Muscle of back (tissue), 13 donors: ENCODE data around the gene C6orf52. TPM values are rescaled to one million over a fixed set of nuclear protein-coding genes. Genes with fewer than 3 reads are reported as not detected.
"Not testable (repeated sequence)": the region's sequence is repeated elsewhere in the genome, so short reads cannot be mapped to it uniquely, and the experiment has no call there.

Experiments used
- DNase-seq, 3 donors: peaks; one replicate each; pipeline versions ENCODE4 v3.0.0 to v3.0.0-alpha.2; 2013
- long read RNA-seq, 9 donors: transcript quantifications; one replicate each; lab custom pipeline, GENCODE V29; 2026
- polyA plus RNA-seq, 10 donors: library from polyadenylated mRNA; unstranded; fragments of 120-200 nt; gene quantifications; one replicate each; pipeline ENCODE4 v1.2.1, GENCODE V29; 2013; ENCODE audit not compliant: insufficient read length in 10 of 10

C6orf52 gene
- 1 to 10 TPM in 8 of 10 donors, under 1 TPM in 2; 0.92 to 4.8 (median 1.8) TPM for polyA plus RNA-seq
- long read RNA-seq, donor 1: 0 reads
- long read RNA-seq, donor 2, partial matches to known transcripts: 0 of 1 reads
- long read RNA-seq, donor 2, other reads (novel, unspliced or antisense): 0 of 1 reads
- long read RNA-seq, donor 3: 0 reads
- long read RNA-seq, donor 4: 0 reads
- long read RNA-seq, donor 5, partial matches to known transcripts: 251 of 497 reads
- long read RNA-seq, donor 5, other reads (novel, unspliced or antisense): 246 of 497 reads
- long read RNA-seq, donor 6: 0 reads
- long read RNA-seq, donor 7: 0 reads
- long read RNA-seq, donor 8: 0 reads
- long read RNA-seq, donor 9: 0 reads

- DNase-seq: peak; percentile 94 to 99 (median 97)
Observed at GRCh38 chr6:10694302-10695085, at the start of gene C6orf52, which contains the start of gene PAK1IP1. TSS of gene C6orf52 (minus strand) at chr6:10694616. CDS start at chr6:10687550, 7,066 bp downstream. TSS of gene PAK1IP1 (plus strand) at chr6:10694972. CDS start at chr6:10694986, 14 bp downstream.

- DNase-seq: no peak
Observed at GRCh38 chr6:10743515-10743914, 49.1 kb upstream of the C6orf52 start.

GRCh38 chr6:10742251-10742650 is 47.8 kb upstream of the C6orf52 start:
- DNase-seq: no peak

- not testable (repeated sequence) for DNase-seq
Observed at GRCh38 chr6:10741643-10742042, 47.2 kb upstream of the C6orf52 start.

GRCh38 chr6:10740061-10740460 is 45.6 kb upstream of the C6orf52 start:
- no peak for DNase-seq

- no peak for DNase-seq
Observed at GRCh38 chr6:10736731-10737130, 42.3 kb upstream of the C6orf52 start.

- no peak for DNase-seq
Observed at GRCh38 chr6:10733863-10734262, 39.4 kb upstream of the C6orf52 start.

- no peak for DNase-seq
Observed at GRCh38 chr6:10733151-10733715, 38.8 kb upstream of the C6orf52 start.

- no peak for DNase-seq
Observed at GRCh38 chr6:10730254-10730653, 35.8 kb upstream of the C6orf52 start.

GRCh38 chr6:10725716-10726115 is 31.3 kb upstream of the C6orf52 start:
- DNase-seq: no peak

- DNase-seq: no peak
Observed at GRCh38 chr6:10725044-10725443, 30.6 kb upstream of the C6orf52 start.

GRCh38 chr6:10723567-10723881 is 29.1 kb upstream of the C6orf52 start:
- no peak for DNase-seq

GRCh38 chr6:10722820-10723566 is 28.6 kb upstream of the C6orf52 start, which contains the start of gene TMEM14C:
TSS of gene TMEM14C (plus strand) at chr6:10723070. CDS start at chr6:10724614, 1,544 bp downstream.
- peak; percentile 97 to 99 (median 98) for DNase-seq

GRCh38 chr6:10722570-10722819 is 28.1 kb upstream of the C6orf52 start:
- DNase-seq: no peak

GRCh38 chr6:10721850-10722569 is 27.6 kb upstream of the C6orf52 start:
- no peak for DNase-seq

GRCh38 chr6:10720960-10721849 is 26.8 kb upstream of the C6orf52 start:
- not testable (repeated sequence) for DNase-seq

- DNase-seq: peak; percentile 33 to 82 (median 49)
Observed at GRCh38 chr6:10720265-10720959, 26.0 kb upstream of the C6orf52 start.

- peak; percentile 33 to 68 (median 47) for DNase-seq
Observed at GRCh38 chr6:10719964-10720264, 25.5 kb upstream of the C6orf52 start.

GRCh38 chr6:10719296-10719963 is 25.0 kb upstream of the C6orf52 start:
- peak in 2 of 3 donors; percentile 11 to 17 for DNase-seq
